ENCODE data around the gene MEN1. TPM values are rescaled to one million over a fixed set of nuclear protein-coding genes. Genes with fewer than 3 reads are reported as not detected.
A peak's percentile ranks its signal among the peaks of the same experiment; 100 is the strongest.

MEN1 gene
- total and polyA plus RNA-seq, 9 of the 15 experiments (the other 6 are each of a cell fraction or from before 2014, with no cell fraction given) = 3.4 to 57.2 (median 19.3) TPM

DNA sequence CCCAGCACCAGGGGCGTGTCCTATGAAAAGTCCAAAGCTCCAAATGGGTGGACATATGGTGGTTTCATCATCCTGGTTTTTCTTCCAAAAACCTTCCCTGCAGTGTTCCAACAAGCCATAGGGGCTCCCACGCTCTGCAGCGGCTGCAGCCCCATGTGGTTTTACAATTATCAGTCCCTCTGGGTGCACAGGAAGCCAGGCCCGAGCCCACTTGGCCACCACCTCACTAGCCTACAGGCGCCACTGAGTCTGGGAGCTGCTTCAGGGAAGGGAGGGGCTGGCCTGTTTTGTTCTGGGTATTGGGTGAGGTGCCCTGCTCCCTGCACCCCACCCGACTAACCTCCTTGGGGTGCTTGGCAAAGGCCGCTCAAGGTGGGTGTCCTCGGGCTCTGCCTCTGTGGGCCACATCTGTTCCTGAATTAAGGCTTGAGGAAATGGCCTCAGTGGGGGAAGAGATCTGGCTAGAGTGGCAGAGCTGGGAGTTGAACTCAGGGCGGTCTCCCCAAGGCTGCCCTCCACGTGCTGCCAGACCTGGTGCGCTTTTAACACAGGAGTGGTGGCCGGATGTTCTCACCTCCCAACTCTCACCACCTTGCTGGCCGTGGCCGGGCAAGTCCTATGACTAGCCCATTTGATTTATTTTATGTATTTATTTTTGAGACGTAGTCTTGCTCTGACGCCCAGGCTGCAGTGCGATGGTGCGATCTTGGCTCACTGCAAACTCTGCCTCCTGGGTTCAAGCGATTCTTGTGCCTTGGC, 39.4 kb upstream of the MEN1 start (continued):
- TF ChIP-seq MYC (IDR thresholded peaks at IDR 0.05; ENCODE audit: low read depth, low read length) (peak; percentile 65), MYC (CRISPR knock-in tag; IDR thresholded peaks at IDR 0.05; ENCODE audit: borderline replicate concordance, low read depth) (no peak), BRF1 (IDR thresholded peaks at IDR 0.05; ENCODE audit: borderline replicate concordance, extremely low read depth, insufficient read length) (no peak), NCOA2 (IDR thresholded peaks at IDR 0.05; ENCODE audit: partially characterized antibody in 2 of 2) (no peak), ARID2 (IDR thresholded peaks at IDR 0.05) (no peak), JUND (IDR thresholded peaks at IDR 0.05; ENCODE audit: borderline replicate concordance, low read depth, low read length) (0 out of 2 replicates have a peak, but pooled peaks have one; percentile 2), JUND (tag; IDR thresholded peaks at IDR 0.05; ENCODE audit: borderline replicate concordance, low read depth, low read length) (no peak), DPF2 (IDR thresholded peaks at IDR 0.05) (no peak), RBM22 (IDR thresholded peaks at IDR 0.05; ENCODE audit: low read depth, low read length, poor library complexity, severe bottlenecking) (no peak)
- TF ChIP-seq, protein P1, sequence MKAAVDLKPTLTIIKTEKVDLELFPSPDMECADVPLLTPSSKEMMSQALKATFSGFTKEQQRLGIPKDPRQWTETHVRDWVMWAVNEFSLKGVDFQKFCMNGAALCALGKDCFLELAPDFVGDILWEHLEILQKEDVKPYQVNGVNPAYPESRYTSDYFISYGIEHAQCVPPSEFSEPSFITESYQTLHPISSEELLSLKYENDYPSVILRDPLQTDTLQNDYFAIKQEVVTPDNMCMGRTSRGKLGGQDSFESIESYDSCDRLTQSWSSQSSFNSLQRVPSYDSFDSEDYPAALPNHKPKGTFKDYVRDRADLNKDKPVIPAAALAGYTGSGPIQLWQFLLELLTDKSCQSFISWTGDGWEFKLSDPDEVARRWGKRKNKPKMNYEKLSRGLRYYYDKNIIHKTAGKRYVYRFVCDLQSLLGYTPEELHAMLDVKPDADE (conservative IDR thresholded peaks at IDR 0.05; ENCODE audit: control insufficient read depth, low read depth, low read length) = no peak
